ENCODE data around the gene TAAR5. TPM values are rescaled to one million over a fixed set of nuclear protein-coding genes. Genes with fewer than 3 reads are reported as not detected.
"Not testable (repeated sequence)": the region's sequence is repeated elsewhere in the genome, so short reads cannot be mapped to it uniquely, and the experiment has no call there.

Gene TAAR5, protein sequence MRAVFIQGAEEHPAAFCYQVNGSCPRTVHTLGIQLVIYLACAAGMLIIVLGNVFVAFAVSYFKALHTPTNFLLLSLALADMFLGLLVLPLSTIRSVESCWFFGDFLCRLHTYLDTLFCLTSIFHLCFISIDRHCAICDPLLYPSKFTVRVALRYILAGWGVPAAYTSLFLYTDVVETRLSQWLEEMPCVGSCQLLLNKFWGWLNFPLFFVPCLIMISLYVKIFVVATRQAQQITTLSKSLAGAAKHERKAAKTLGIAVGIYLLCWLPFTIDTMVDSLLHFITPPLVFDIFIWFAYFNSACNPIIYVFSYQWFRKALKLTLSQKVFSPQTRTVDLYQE
- total RNA-seq = not detected
- 0 reads per million in 2 donors for total RNA-seq

DNA sequence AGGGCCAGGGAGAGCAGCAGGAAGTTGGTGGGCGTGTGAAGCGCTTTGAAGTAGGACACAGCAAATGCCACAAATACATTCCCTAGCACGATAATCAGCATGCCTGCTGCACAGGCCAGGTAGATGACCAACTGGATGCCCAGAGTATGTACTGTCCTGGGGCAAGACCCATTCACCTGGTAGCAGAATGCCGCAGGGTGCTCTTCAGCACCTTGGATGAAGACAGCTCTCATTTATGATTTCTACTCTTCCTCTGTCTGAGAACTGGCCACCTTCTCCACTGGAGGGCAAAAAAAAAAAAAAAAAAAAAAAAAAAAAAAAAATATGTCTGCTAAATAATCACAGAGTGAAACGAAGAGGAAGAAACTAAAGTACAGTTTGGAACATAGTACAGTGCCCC lies at the start of gene TAAR5:
Gene TAAR5, minus strand, starts transcription at position 288 of the 400 bp plus-strand sequence. Its CDS starts 55 bp downstream, at position 233.
- Mint-ChIP-seq H3K36me3 (ENCODE audit: low read depth) (no peaks in the 10 kb centered on the region), H3K27me3 (peaks cover 47% of the 10 kb centered on the region), H3K27ac (no peak within 1 kb of the TSS), H3K4me1 (no peaks in the 10 kb centered on the region), H3K4me3 (no peak within 1 kb of the TSS)
- DNase-seq (no peak), ATAC-seq (no peak)
- H3K9me3 ChIP-seq (ENCODE audit: control insufficient read depth, low read length, poor library complexity, severe bottlenecking) = no peaks in the 10 kb centered on the region

DNA sequence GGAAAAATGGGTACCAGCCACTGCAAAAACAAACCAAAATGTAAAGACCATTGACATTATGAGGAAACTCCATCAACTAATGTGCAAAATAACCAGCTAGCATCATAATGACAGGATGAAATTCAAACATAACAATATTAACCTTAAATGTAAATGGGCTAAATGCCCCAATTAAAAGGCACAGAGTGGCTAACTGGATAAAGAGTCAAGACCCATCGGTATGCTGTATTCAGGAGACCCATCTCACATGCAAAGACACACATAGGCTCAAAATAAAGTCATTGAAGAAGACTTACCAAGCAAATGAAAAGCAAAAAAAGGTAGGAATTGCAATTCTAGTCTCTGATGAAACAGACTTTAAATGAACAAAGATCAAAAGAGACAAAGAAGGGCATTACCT lies 47.6 kb upstream of the TAAR5 start:
- H3K27me3 Mint-ChIP-seq = peaks cover 17% of the 10 kb centered on the region
- not testable (repeated sequence) for H3K4me3 Mint-ChIP-seq; H3K36me3 Mint-ChIP-seq (ENCODE audit: low read depth); ATAC-seq; H3K9me3 ChIP-seq (ENCODE audit: control insufficient read depth, low read length, poor library complexity, severe bottlenecking); DNase-seq; H3K27ac Mint-ChIP-seq; H3K4me1 Mint-ChIP-seq

DNA sequence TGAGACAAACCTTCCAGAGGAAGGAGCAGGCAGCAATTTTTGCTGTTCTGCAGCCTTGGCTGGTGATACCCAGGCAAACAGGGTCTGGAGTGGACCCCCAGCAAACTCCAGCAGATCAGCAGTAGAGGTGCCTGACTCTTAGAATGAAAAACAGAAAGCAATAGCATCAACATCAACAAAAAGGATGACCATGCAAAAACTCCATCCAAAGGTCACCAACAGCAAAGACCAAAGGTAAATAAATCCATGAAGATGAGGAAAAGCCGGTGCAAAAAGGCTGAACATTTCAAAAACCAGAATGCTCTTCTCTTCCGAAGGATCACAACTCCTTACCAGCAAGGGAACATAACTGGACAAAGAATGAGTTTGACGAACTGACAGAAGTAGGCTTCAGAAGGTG lies 46.4 kb upstream of the TAAR5 start:
- H3K4me1 Mint-ChIP-seq; DNase-seq; H3K36me3 Mint-ChIP-seq (ENCODE audit: low read depth); H3K9me3 ChIP-seq (ENCODE audit: control insufficient read depth, low read length, poor library complexity, severe bottlenecking); ATAC-seq; H3K27ac Mint-ChIP-seq; H3K4me3 Mint-ChIP-seq: not testable (repeated sequence)
- H3K27me3 Mint-ChIP-seq = peaks cover 20% of the 10 kb centered on the region

DNA sequence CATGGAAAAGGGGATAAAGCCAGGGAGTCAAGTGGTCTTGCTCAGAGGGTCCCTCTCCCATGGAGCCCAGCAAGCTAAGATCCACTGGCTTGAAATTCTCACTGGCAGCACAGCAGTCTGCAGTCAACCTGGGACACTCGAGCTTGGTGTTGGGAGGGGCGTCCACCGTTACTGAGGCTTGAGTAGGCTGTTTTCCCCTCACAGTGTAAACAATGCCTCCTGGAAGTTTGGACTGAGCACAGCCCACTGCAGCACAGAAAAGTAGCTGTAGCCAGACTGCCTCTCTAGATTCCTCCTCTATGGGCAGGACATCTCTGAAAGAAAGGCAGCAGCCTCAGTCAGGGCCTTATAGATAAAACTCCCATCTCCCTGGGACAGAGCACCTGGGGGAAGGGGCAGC lies 45.7 kb upstream of the TAAR5 start:
- not testable (repeated sequence) for H3K4me1 Mint-ChIP-seq; ATAC-seq; H3K27ac Mint-ChIP-seq; H3K4me3 Mint-ChIP-seq; H3K36me3 Mint-ChIP-seq (ENCODE audit: low read depth); DNase-seq; H3K9me3 ChIP-seq (ENCODE audit: control insufficient read depth, low read length, poor library complexity, severe bottlenecking)
- H3K27me3 Mint-ChIP-seq = peaks cover 25% of the 10 kb centered on the region

DNA sequence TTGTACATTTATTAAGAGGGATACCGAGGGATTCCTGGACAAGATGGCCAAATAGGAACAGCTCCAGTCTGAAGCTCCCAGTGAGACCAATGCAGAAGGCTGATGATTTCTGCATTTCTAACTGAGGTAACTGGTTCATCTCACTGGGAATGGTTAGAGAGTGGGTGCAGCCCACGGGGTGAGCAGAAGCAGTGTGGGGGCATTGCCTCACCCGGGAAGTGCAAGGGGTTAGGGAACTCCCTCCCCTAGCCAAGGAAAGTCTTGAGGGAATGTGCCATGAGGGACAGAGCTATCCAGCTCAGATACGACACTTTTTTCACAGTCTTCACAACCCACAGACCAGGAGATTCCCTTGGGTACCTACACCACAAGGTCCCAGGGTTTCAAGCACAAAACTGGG lies 45.3 kb upstream of the TAAR5 start:
- H3K27me3 Mint-ChIP-seq = peaks cover 25% of the 10 kb centered on the region
- H3K4me3 Mint-ChIP-seq = no peak overlapping the region

DNA sequence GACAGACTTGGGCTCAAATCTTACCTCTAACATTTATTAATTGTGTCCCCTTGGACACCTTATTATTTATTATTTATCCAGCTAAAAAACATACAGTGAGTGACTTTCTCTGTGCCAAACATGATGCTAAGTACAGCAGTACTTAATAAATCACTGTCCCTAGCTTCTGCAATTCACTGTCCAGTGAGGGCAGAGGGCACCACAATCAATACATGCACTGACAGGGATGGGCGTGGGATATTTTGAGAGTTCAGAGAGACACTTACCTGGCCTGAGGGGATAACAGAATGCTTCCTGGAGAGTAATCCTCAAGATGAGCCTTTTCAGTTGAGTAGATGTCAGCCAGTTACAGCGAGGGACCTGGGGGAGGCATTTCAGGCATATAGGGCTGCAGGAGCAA lies 43.8 kb upstream of the TAAR5 start:
- H3K9me3 ChIP-seq (ENCODE audit: control insufficient read depth, low read length, poor library complexity, severe bottlenecking) = no peaks in the 10 kb centered on the region
- no peak overlapping the region for H3K27ac Mint-ChIP-seq
- H3K27me3 Mint-ChIP-seq = peaks cover 25% of the 10 kb centered on the region
- no peak overlapping the region for H3K4me3 Mint-ChIP-seq
- ATAC-seq (no peak), DNase-seq (no peak)
- H3K36me3 Mint-ChIP-seq (ENCODE audit: low read depth) = peaks cover 2% of the 10 kb centered on the region
- H3K4me1 Mint-ChIP-seq = no peaks in the 10 kb centered on the region

More for the DNA sequence above, 45.3 kb upstream of the TAAR5 start:
- ATAC-seq = no peak
- no peak overlapping the region for H3K27ac Mint-ChIP-seq
- peaks cover 2% of the 10 kb centered on the region for H3K36me3 Mint-ChIP-seq (ENCODE audit: low read depth)
- peaks cover 3% of the 10 kb centered on the region for H3K4me1 Mint-ChIP-seq
- no peaks in the 10 kb centered on the region for H3K9me3 ChIP-seq (ENCODE audit: control insufficient read depth, low read length, poor library complexity, severe bottlenecking)
- no peak for DNase-seq

DNA sequence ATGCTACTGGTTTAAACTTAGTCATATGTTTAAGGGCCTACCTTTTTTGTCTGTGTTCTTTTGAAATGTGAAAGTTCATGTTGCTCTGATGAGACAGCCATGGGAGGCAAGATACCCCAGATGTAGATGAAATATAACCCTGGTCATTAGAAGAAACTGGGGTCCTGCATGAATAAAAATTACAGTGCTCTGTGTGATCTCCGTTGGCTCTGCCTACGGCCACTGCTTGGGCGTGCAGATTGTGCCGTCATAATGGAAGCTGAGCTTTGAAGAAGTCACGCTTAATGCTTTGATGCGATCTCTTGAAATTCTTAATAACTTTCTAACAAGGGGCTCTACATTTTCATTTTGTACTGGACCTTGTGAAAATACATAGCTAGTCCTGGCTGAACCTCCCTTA lies 34.6 kb upstream of the TAAR5 start, which contains the start of gene TAAR2:
Gene TAAR2, minus strand, starts transcription at position 101 of the 400 bp plus-strand sequence. Its CDS starts 0 bp downstream, at position 101.
- Mint-ChIP-seq H3K36me3 (ENCODE audit: low read depth) (peaks cover 2% of the 10 kb centered on the region), H3K4me3 (no peak within 1 kb of the TSS), H3K27ac (no peak within 1 kb of the TSS), H3K27me3 (peaks cover 27% of the 10 kb centered on the region), H3K4me1 (no peaks in the 10 kb centered on the region)
- ATAC-seq (no peak), DNase-seq (no peak)
- H3K9me3 ChIP-seq (ENCODE audit: control insufficient read depth, low read length, poor library complexity, severe bottlenecking) = peaks cover 2% of the 10 kb centered on the region

DNA sequence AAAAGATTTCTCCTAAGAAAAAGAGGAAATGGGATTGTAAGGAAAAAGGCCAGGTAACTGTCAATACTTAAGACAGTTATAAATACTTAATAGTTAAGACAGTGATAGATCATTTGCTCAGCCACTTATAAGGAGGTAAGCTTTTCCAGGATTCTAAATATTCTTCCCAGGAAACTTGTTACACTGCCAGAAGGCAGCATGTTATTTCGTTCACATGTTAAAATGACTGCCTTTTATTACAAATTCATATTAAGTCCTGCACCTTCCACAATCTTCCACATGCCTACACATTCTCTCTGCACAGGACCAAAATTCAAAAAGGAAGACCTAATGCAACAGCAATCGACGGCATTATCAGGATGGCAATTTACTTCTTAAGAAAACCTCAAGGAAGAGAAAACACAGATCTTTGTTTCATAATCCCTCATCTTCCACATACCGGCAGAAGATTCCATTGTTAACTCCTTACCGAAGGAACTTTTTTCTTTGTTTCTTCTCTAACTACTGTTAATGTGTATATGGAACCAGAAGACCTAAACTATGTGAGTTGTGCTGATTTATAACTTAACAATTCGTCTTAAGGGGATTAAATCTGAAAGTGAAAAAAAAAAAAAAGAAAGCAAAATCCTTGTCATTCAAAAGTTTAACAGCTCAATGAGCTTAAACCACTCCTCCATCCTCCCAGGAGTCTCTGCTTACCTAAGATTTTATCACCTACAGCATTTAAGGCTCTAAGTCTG lies 33.7 kb upstream of the TAAR5 start:
- H3K27me3 Mint-ChIP-seq = peaks cover 34% of the 10 kb centered on the region
- ATAC-seq = no peak
- H3K36me3 Mint-ChIP-seq (ENCODE audit: low read depth) = peaks cover 2% of the 10 kb centered on the region
- no peaks in the 10 kb centered on the region for H3K4me1 Mint-ChIP-seq
- DNase-seq = no peak
- no peak overlapping the region for H3K27ac Mint-ChIP-seq
- H3K9me3 ChIP-seq (ENCODE audit: control insufficient read depth, low read length, poor library complexity, severe bottlenecking) = peaks cover 2% of the 10 kb centered on the region
- H3K4me3 Mint-ChIP-seq = no peak overlapping the region

DNA sequence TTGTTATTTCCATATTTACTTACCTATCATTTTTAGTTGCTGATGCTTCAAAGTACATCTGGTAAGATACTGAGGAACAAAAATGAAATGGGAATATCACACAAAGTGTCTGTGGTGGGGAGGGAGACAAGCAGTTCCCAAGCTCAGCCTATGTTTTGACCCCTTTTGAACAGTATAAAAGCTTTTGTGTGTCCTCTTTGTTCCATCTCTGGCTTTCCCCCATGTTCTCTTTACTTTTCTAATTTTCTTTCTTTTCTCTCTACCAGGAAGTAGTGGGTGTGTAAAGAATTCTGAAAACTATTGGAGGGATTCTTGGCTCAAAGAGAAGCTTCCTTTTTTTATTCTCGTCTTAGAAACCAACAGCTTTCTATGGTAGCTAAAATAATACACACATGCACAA lies 27.1 kb upstream of the TAAR5 start:
- H3K36me3 Mint-ChIP-seq (ENCODE audit: low read depth) = no peaks in the 10 kb centered on the region
- H3K27ac Mint-ChIP-seq = no peak overlapping the region
- peaks cover 16% of the 10 kb centered on the region for H3K27me3 Mint-ChIP-seq
- DNase-seq (no peak), ATAC-seq (no peak)
- no peak overlapping the region for H3K4me3 Mint-ChIP-seq
- H3K4me1 Mint-ChIP-seq = peaks cover 5% of the 10 kb centered on the region
- peaks cover 2% of the 10 kb centered on the region for H3K9me3 ChIP-seq (ENCODE audit: control insufficient read depth, low read length, poor library complexity, severe bottlenecking)

DNA sequence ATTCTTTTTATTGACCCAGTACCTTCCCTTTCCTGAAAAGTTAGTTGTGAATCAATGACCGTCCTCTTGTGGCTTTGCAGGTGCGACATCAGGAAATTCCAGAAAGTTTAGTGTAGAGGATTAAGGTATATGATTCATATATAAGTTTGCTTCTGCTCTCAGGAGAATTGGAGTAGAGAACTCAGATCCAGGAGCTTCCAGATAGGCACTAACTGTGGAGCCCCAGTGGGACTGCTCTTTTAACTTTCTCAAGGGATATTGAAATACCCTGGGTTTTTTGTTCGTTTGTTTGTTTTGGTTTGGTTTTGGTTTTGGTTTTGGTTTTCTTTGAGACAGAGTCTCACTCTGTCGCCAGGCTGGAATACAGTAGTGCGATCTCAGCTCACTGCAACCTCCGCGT lies 25.0 kb upstream of the TAAR5 start:
- DNase-seq (no peak), ATAC-seq (no peak)

DNA sequence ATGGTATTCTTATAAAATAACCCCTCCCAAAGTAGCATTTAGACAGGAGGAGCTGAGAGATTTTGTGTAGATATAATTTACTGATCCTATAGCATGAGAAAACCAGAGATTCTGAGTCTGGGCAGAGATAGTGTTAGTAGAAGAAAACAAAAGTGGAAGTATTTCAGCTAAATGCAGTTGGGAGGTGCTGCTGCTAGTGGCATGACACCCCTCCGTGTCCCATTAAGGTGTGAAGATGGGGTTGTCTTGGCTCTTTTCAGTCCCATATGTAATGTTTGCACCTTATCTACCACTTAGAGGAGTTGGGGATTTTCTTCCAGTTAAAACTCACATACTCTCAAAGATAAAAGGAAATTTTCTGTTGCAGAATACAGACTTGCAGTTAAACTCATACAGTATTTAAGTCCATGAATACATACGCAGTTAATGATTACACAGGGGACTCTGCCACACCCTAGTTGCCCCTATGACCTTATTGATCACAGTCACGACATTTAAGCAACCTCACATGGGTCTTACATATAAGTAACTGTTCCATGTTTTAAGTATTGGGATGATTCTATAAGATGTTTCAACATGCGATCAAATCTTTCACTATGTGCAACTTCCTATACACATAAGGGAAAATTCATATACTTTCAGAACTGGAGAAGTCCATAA lies 23.0 kb upstream of the TAAR5 start:
- H3K4me1 Mint-ChIP-seq = peaks cover 5% of the 10 kb centered on the region
- peaks cover 4% of the 10 kb centered on the region for H3K27me3 Mint-ChIP-seq
- no peak overlapping the region for H3K27ac Mint-ChIP-seq
- no peaks in the 10 kb centered on the region for H3K36me3 Mint-ChIP-seq (ENCODE audit: low read depth)
- no peaks in the 10 kb centered on the region for H3K9me3 ChIP-seq (ENCODE audit: control insufficient read depth, low read length, poor library complexity, severe bottlenecking)
- DNase-seq (no peak), ATAC-seq (no peak)
- peak overlapping the region; percentile 62 for H3K4me3 Mint-ChIP-seq

More for the DNA sequence above, 25.0 kb upstream of the TAAR5 start:
- H3K4me3 Mint-ChIP-seq = peak overlapping the region; percentile 81
- H3K4me1 Mint-ChIP-seq = peaks cover 5% of the 10 kb centered on the region
- H3K9me3 ChIP-seq (ENCODE audit: control insufficient read depth, low read length, poor library complexity, severe bottlenecking) = peaks cover 2% of the 10 kb centered on the region
- H3K36me3 Mint-ChIP-seq (ENCODE audit: low read depth) = no peaks in the 10 kb centered on the region
- H3K27me3 Mint-ChIP-seq = peaks cover 14% of the 10 kb centered on the region
- peak overlapping the region; percentile 21 for H3K27ac Mint-ChIP-seq

DNA sequence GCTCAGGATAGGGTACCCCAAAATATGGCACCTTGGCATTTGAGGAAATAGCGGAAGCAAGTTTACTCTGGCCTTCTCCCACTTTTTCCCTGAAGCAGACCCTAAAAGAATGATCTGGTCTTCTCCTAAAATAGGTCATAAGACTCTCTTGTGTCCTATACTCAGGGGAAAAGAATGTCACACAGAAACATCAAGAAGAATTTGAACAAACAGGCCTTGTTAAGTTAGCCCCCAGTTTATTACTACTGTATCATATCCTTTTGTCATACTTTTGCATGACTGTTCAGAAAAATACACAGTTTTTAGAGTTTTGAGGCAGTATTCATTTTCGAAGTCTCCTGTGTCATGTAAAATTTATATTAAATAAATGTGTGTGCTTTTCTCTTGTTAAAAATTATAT lies 22.1 kb upstream of the TAAR5 start:
- peaks cover 5% of the 10 kb centered on the region for H3K4me1 Mint-ChIP-seq
- peaks cover 7% of the 10 kb centered on the region for H3K27me3 Mint-ChIP-seq

DNA sequence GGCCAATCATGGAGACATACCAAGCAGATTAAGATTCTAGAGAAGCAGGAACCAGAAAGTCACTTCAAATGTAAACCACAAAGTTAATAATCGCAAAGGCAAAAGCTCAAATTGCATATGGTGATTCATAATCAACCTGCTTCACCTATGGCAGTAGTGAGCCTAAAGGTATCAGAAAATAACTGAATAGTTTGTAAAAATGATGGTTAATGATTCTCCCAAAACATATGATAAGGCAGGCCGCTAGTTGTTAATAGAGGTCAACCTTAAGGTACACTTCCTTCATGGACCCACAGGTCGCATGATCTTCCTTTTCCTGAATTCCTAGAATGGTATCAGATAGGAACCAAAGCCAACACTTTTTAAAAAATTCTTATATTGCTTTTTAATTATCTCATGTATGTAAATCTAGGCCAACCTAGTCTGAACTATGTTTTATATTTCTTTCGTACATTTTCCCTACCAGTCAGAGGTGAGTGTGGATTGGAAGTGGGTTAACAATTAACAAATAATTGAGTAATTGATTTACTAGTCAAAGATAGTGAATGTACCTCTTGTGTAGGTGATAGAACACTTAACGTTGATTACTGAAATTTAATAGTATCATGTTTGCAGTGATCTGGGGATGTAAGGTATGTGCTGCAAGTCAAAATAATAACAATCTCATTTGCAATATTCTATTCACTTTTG lies 18.1 kb upstream of the TAAR5 start:
- ATAC-seq = no peak

More for the DNA sequence above, 22.1 kb upstream of the TAAR5 start:
- Mint-ChIP-seq H3K27ac (no peak overlapping the region), H3K4me3 (no peak overlapping the region), H3K36me3 (ENCODE audit: low read depth) (no peaks in the 10 kb centered on the region)
- no peak for DNase-seq
- no peaks in the 10 kb centered on the region for H3K9me3 ChIP-seq (ENCODE audit: control insufficient read depth, low read length, poor library complexity, severe bottlenecking)
- ATAC-seq = no peak

More for the DNA sequence above, 18.1 kb upstream of the TAAR5 start:
- no peaks in the 10 kb centered on the region for H3K36me3 Mint-ChIP-seq (ENCODE audit: low read depth)
- no peak for DNase-seq
- H3K4me3 Mint-ChIP-seq = no peak overlapping the region
- no peak overlapping the region for H3K27ac Mint-ChIP-seq
- H3K4me1 Mint-ChIP-seq = peaks cover 5% of the 10 kb centered on the region
- H3K27me3 Mint-ChIP-seq = peaks cover 27% of the 10 kb centered on the region
- no peaks in the 10 kb centered on the region for H3K9me3 ChIP-seq (ENCODE audit: control insufficient read depth, low read length, poor library complexity, severe bottlenecking)
